Stimulated activated CD4-positive, alpha-beta T cell treated with anti-CD3 and anti-CD28 coated beads, Interleukin-1b, Interleukin-23, amount 100 ng/mL, for 1 hour (primary cell): ENCODE results near the gene TMEM201.
A peak's percentile ranks its signal among the peaks of the same experiment; 100 is the strongest.
"Not testable (repeated sequence)": the region's sequence is repeated elsewhere in the genome, so short reads cannot be mapped to it uniquely, and the experiment has no call there.

Source experiments
- DNase-seq, 2 donors: peaks; one replicate each; pipeline ENCODE4 v3.0.0-alpha.2; 2020; ENCODE audit warnings: low read depth in 2 of 2

The TMEM201 gene

GRCh38 chr1:9588551-9589143 is at the start of gene TMEM201:
TSS of gene TMEM201 (plus strand) at chr1:9588911. CDS start at chr1:9588931, 20 bp downstream.
- DNase-seq: peak; percentile 93 to 94

- peak; percentile 93 to 98 for DNase-seq
Observed at GRCh38 chr1:9539165-9539828, 49.4 kb upstream of the TMEM201 start, which contains the start of gene SLC25A33. TSS of gene SLC25A33 (plus strand) at chr1:9539465. CDS start at chr1:9539692, 227 bp downstream.

DNA sequence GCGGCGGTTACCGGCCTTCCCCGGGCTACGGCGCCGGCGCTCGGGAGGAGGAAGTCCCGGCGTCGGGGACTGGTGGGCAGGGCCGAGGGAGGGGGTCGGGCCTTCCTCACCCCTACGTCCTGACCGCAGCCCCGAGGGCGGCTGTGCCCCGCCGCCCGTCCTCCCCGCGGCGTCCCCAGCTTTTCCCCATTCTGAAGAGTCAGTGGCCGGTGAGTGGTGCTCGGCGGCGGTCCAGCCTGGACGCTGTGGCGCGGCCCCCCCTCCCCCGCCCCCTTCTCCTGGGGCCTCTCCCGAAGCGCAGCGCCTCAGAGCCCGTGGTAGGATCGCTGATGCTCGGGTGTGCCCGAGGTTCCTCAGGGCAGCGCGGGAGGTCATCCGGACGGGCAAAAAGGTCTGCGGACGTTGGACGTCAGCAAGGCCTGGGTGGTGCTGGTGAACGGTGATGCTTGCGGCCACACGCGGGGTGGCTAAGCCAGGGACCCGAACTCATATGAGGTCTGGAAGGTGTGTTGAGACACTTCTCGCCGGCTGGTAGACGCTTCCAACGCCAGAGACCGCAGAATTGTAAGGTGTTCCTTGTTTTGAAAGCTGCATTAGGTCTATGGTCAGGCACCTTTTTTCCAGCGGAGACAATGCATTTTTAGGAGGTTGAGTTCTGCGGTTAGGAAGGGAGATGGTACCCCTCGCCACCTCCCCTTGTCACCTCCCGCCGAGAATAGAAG is 48.7 kb upstream of the TMEM201 start:
- peak in 1 of 2 donors; percentile 31 for DNase-seq

DNA sequence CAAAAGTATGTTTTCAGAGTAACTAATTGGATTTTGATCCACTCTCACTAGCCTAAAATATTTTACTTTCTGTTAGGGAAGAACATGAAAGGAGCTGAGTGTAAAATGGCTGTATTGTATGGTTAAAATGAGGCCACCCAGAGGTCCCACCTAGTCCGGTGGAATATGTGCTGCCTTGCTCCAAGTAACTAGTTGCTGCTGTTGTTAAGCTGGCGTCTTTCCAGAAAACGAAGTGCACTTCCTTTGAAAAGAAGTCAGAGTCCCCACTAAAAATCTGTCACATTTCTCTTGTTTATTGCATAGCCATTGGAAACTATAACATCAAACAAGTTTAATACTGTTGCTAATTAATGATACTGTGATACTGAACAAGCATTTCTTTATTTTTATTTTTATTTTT is 46.3 kb upstream of the TMEM201 start:
- no peak for DNase-seq

DNA sequence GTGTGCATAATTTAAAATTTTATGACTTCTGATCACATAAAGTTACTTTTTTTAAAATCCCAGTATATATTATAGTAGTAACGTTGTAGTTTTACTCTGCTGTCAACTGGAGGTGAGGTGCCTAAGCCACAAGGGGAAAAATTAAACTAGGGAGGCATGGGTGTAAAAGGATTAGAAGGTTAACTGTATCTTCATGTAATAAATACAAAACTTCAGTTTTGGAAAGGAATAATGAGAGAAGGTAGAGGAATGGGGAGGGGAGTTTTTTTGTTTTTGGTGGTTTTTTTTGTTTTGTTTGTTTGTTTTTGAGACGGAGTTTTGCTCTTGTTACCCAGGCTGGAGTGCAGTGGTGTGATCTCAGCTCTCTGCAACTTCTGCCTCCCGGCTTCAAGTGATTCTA is 43.8 kb upstream of the TMEM201 start:
- DNase-seq: no peak

DNA sequence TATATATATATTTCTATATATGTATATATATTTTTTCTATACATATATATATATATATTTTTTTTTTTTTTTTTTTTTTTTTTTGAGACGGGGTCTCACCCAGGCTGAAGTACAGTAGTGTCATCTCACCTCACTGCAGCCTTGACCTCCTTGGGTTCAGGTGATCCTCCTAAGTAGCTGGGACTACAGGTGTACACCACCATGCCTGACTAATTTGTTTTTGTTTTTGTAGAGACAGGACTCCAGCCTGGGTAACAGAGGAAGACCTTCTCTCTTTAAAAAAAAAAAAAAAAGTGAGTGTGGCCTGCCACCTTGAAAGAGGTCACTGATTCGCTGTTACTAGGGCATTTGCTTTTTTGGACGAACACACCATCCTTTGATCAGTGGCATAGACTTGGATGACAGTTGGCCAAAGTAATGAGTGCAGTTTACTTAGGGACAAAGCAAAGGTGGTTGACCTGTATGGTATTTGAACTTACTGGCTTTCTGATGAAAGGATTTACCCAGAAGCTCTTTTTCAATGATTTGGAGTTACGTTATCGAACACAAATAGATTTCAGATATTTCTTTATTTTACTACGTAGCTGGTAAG is 38.7 kb upstream of the TMEM201 start:
- DNase-seq: no peak

DNA sequence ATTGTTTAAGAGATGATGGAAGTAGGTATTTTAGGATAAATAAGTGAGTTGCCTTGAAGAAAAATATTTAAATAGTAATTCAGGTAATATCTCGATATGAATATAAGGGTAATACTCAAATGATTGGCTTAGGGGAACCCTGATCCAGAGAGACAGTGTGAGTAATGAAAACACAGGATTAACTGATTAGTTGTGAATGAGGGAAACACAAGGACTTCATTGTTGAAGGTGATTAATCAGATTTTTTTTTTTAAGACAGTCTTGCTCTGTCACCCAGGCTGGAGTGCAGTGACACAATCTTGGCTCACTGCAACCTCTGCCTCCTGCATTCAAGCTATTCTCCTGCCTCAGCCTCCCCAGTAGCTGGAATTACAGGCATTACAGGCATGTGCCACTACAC is 36.7 kb upstream of the TMEM201 start:
- no peak for DNase-seq

- no peak for DNase-seq
Observed at GRCh38 chr1:9553736-9554144, 35.0 kb upstream of the TMEM201 start.

DNA sequence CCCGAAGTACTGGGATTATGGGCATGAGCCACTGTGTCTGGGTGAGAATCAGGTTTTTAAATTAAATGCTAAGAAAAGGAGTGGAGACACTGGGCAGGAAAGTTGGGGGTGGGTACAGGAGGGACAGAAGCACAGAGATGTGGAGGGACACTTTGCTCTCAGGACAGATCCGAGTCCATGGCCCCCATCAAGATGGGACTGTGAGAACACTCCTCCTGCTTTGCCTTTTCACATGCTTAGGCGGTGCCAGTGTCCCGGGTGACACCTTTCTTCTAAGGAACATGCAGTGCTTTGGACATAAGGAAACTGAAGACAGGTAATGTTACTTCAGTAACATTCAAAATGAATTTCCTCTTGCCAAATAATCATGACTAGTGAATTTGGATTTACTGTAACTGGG is 32.8 kb upstream of the TMEM201 start:
- DNase-seq: no peak

DNA sequence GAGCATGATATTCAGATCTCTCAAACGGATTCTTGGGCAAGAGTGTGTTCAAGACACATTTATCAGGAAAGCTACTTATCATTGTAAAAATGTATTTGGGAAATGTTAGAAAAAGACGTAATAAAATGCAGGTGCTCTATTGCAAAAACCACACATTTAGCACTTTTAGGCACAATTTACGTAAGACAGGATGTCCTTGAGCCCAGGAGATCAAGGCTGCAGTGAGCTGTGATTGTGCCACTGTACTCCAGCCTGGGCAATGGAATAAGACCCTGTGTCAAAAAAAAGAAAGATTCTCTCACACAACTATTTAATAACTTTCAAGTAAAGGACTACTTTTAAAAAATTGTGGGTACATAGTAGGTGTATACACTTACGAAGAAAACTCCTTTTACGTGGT is 31.1 kb upstream of the TMEM201 start:
- DNase-seq: no peak

DNA sequence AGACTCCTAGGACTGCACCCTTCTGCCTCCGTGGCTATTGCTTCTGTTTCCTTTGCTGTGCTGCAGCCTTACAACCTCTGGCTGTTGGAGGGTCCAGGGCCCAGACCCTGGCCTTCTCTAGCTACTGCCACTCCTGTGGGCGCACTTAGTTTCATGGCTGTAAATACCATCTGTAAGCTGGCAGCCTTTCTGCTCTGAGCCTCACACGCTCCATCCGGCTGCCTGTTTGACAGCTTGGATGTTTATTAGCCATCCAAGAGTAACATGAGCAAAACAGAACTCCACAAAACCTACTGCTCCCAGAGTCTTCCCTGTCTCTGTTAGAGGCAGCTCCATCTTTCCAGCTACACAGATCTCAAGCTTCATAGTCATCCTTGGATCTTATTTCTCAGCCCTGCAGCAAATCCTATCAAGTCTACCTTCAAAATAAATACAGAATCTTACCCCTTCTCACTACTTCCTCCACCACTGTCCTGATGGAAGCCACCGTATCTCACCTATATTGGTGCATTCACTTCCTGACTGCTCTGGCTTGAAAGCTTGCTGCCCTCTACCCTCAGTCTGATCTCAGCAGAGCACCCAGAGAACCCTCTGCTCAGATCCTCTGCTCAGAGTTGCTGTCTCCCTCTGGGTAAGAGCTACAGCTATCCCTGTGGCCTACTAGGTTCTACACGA is 30.3 kb upstream of the TMEM201 start:
- DNase-seq: no peak

DNA sequence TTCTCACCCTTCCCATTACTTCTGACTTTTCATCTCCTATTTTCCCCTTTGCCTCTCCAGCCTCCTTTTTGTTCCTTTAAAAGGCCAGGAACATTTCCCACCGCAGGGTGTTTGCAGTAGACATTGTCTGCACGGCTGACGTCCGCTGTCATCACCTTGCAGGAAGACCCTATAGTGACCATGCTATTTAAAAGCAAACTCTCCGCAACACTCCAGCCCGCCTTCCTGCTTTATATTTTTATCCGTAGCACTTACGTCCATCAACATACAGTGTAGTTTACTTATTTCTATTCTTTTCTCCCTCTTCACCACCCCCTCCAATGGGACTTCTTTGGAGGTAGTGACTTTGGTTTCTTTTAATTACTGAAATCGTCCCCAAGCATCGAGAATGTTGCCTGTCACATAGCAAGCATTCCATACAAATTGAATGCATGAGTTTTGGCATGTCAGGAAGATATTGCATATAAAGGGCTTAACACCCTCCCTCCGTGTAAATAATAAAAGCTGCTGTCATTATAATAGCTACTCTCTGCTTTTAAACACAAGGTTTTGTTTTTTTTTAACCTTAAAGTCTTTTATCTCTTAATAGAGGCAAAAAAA is 29.7 kb upstream of the TMEM201 start:
- DNase-seq: no peak

DNA sequence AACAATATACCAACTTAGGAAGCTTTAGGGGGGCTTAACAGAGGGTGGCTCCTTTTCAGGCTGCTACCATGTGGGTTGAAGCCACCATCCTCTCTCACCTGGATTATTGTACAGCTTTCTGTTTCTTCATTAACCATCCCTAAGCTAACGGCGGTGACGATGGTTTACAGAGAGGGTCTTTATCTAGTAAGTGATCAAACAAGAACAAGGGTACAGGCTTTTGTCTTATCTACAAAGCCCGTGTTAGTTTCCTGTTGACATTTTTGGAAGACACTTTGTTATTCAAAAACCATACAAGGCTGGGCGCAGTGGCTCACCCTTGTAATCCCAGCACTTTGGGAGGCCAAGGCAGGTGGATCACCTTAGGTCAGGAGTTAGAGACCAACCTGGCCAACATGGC is 29.0 kb upstream of the TMEM201 start:
- no peak for DNase-seq

DNA sequence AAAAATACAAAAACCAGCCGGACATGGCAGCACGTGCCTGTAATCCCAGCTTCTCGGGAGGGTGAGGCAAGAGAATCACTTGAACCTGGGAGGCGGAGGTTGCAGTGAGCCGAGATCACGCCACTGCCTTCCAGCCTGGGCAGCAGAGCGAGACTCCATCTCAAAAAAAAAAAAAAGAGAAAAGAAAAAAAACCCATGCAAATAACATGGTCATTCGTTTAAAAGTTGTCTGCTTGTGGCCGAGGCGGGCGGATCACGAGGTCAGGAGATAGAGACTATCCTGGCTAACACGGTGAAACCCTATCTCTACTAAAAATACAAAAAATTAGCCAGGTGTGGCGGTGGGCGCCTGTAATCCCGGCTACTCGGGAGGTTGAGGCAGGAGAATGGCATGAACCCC is 28.6 kb upstream of the TMEM201 start:
- DNase-seq: not testable (repeated sequence)

- no peak for DNase-seq
Observed at GRCh38 chr1:9561429-9561828, 27.3 kb upstream of the TMEM201 start.

DNA sequence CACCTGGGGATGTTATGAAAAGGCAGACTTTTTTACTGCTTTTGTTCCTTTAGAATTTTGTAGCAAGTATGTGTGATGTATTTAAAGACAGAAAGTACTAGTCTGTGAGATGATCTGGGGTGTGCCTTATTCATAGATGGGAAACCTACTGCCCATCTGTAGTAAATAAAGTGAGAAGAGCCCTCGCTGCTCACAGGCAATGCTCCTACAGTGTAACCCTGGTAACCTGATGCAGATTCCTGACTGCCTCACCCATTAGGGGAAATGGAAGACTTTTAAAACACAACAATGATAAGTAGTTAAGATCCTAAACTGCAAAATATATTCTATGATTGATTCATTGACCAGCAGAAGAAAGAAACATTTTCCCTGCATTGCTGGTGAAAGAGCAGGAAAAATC is 19.4 kb upstream of the TMEM201 start:
- no peak for DNase-seq

GRCh38 chr1:9570886-9571529 is 17.7 kb upstream of the TMEM201 start:
- DNase-seq: not testable (repeated sequence)

DNA sequence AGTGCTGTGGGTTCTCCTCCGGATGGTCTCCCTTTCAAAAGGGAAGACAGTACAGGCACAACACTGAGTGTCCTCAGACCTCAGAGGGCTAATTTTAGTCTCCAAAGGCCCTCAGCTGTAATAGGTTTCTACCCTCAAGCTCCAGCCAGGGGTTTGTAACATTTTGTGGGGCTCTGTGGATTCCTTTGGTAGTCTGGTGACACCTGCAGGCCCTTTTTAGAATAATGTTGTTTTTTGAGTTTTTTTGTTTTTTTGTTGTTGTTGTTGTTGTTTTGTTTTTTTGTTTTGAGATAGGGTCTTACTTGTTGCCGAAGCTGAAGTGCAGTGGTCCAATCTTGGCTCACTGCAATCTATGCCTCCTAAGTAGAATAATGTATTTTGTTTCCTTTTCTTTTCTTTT is 15.0 kb upstream of the TMEM201 start:
- no peak for DNase-seq

DNA sequence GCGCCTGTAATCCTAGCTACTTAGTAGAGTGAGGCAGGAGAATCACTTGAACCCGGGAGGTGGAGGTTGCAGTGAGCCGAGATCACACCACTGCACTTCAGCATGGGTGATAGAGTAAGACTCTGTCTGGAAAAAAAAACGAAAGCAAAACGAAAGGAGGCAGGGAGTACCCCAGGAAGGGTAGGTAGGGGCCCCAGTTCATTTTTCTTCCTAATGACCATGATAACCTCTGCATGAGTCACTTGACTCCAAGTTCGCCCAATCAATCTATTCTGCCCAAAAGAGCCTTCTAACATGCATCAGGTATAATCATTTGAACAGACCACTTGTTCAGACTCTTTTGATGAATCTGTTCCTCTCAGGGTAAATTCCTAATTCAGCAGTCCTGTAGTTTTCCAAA is 13.2 kb upstream of the TMEM201 start:
- no peak for DNase-seq

- DNase-seq: no peak
Observed at GRCh38 chr1:9576903-9577302, 11.8 kb upstream of the TMEM201 start.

GRCh38 chr1:9577423-9577822 is 11.3 kb upstream of the TMEM201 start:
- no peak for DNase-seq
